GM12865 (cell line): ENCODE measurements around the gene TNNI3.

ENCODE experiments used
- DNase-seq: peaks from one replicate; pipeline ENCODE4 v3.0.0; 2010; ENCODE audit warnings: low read depth
- H3K4me3 ChIP-seq: 2 replicates; pipeline ENCODE4 v1.5.1; 2011; ENCODE audit warnings: mild to moderate bottlenecking, low read depth, low read length, control low read depth
- TF ChIP-seq, protein P1 (sequence below): IDR thresholded peaks from 2 replicates; pipeline ENCODE4 v1.5.1; 2011; ENCODE audit warnings: low read length, control low read depth, low read depth, inconsistent platforms; ENCODE audit not compliant: insufficient read depth; ENCODE audit errors: missing control alignments

Gene TNNI3

DNA sequence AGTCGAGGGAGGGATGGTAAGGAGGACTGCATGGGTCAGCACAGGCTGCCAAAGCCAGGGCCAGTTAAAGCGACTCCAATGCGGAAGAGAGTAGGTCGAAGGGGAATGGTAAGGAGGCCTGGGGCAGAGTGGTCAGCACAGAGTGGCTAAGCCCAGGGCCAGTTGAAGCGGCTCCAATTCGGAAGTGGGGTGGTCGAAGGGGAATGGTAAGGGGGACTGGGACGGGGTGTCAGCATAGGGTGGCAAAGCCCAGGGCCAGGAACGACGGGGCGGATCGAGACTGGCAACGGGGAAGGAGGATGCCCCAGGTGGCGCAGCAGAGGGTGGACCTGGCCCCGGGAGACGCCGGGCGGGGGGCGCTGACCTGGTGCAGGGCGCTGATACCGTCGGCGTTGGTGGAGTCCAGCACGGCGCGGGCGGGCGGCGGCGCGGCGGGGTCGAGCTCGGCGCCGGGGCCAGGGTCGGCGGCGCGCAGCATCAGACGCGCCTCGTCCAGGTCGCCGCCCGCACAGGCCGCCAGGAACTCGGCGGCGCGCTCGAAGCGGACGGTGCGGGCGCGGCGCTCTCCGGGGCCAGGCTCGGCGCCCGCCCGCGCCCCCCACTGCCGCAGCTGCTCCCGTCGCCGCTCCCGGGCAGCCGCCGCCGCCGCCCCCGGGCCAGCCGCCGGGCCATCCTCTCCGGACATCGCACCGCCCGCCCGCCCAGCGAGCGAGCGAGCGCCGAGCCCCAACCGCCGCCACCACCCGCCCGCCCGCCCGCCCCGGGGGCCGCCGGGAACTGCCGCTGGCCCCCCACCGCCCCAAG is 40.5 kb downstream of the TNNI3 start, which contains the start of gene PPP1R12C:
TSS of gene PPP1R12C (minus strand) at position 779 of the 804 bp plus-strand sequence. CDS start at position 685, 94 bp downstream.
- DNase-seq: no peak
- TF ChIP-seq, protein P1, sequence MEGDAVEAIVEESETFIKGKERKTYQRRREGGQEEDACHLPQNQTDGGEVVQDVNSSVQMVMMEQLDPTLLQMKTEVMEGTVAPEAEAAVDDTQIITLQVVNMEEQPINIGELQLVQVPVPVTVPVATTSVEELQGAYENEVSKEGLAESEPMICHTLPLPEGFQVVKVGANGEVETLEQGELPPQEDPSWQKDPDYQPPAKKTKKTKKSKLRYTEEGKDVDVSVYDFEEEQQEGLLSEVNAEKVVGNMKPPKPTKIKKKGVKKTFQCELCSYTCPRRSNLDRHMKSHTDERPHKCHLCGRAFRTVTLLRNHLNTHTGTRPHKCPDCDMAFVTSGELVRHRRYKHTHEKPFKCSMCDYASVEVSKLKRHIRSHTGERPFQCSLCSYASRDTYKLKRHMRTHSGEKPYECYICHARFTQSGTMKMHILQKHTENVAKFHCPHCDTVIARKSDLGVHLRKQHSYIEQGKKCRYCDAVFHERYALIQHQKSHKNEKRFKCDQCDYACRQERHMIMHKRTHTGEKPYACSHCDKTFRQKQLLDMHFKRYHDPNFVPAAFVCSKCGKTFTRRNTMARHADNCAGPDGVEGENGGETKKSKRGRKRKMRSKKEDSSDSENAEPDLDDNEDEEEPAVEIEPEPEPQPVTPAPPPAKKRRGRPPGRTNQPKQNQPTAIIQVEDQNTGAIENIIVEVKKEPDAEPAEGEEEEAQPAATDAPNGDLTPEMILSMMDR: no peak
- peak within 1 kb of the TSS; percentile 98 for H3K4me3 ChIP-seq

DNA sequence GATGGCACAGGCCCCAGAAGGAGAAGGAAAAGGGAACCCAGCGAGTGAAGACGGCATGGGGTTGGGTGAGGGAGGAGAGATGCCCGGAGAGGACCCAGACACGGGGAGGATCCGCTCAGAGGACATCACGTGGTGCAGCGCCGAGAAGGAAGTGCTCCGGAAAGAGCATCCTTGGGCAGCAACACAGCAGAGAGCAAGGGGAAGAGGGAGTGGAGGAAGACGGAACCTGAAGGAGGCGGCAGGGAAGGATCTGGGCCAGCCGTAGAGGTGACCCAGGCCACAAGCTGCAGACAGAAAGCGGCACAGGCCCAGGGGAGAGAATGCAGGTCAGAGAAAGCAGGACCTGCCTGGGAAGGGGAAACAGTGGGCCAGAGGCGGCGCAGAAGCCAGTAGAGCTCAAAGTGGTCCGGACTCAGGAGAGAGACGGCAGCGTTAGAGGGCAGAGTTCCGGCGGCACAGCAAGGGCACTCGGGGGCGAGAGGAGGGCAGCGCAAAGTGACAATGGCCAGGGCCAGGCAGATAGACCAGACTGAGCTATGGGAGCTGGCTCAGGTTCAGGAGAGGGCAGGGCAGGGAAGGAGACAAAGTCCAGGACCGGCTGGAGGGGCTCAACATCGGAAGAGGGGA is 41.2 kb downstream of the TNNI3 start:
- H3K4me3 ChIP-seq: peak overlapping the region; percentile 98
- peak; percentile 68 for DNase-seq
- TF ChIP-seq, protein P1: no peak

DNA sequence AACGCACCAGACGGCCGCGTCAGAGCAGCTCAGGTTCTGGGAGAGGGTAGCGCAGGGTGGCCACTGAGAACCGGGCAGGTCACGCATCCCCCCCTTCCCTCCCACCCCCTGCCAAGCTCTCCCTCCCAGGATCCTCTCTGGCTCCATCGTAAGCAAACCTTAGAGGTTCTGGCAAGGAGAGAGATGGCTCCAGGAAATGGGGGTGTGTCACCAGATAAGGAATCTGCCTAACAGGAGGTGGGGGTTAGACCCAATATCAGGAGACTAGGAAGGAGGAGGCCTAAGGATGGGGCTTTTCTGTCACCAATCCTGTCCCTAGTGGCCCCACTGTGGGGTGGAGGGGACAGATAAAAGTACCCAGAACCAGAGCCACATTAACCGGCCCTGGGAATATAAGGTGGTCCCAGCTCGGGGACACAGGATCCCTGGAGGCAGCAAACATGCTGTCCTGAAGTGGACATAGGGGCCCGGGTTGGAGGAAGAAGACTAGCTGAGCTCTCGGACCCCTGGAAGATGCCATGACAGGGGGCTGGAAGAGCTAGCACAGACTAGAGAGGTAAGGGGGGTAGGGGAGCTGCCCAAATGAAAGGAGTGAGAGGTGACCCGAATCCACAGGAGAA is 42.0 kb downstream of the TNNI3 start:
- peak overlapping the region; percentile 98 for H3K4me3 ChIP-seq
- no peak for DNase-seq
- TF ChIP-seq, protein P1: no peak

DNA sequence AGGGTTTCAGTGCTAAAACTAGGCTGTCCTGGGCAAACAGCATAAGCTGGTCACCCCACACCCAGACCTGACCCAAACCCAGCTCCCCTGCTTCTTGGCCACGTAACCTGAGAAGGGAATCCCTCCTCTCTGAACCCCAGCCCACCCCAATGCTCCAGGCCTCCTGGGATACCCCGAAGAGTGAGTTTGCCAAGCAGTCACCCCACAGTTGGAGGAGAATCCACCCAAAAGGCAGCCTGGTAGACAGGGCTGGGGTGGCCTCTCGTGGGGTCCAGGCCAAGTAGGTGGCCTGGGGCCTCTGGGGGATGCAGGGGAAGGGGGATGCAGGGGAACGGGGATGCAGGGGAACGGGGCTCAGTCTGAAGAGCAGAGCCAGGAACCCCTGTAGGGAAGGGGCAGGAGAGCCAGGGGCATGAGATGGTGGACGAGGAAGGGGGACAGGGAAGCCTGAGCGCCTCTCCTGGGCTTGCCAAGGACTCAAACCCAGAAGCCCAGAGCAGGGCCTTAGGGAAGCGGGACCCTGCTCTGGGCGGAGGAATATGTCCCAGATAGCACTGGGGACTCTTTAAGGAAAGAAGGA is 42.9 kb downstream of the TNNI3 start:
- DNase-seq: no peak
- TF ChIP-seq, protein P1: no peak
- H3K4me3 ChIP-seq: no peak overlapping the region

DNA sequence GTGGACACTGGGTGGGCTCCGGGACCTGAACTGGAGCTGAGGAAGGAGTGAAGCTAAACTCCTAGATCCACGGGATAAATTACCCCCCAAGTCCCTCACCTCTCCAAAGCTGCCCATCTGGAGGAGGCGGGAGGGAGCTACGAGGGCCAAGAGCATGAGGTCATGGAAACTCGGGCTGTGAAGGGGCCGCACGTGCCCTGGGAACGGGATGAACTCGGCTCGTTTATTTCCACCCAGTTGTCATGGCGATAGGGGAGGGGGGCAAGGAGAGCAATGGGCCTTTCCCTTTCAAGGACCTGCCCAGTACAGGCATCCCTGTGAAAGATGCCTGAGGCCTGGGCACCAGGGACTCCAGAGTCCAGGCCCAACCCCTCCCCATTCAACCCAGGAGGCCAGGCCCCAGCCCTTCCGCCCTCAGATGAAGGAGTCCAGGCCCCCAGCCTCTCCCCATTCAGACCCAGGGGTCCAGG is 43.9 kb downstream of the TNNI3 start:
- H3K4me3 ChIP-seq: no peak overlapping the region
- no peak for DNase-seq
- TF ChIP-seq, protein P1: no peak

DNA sequence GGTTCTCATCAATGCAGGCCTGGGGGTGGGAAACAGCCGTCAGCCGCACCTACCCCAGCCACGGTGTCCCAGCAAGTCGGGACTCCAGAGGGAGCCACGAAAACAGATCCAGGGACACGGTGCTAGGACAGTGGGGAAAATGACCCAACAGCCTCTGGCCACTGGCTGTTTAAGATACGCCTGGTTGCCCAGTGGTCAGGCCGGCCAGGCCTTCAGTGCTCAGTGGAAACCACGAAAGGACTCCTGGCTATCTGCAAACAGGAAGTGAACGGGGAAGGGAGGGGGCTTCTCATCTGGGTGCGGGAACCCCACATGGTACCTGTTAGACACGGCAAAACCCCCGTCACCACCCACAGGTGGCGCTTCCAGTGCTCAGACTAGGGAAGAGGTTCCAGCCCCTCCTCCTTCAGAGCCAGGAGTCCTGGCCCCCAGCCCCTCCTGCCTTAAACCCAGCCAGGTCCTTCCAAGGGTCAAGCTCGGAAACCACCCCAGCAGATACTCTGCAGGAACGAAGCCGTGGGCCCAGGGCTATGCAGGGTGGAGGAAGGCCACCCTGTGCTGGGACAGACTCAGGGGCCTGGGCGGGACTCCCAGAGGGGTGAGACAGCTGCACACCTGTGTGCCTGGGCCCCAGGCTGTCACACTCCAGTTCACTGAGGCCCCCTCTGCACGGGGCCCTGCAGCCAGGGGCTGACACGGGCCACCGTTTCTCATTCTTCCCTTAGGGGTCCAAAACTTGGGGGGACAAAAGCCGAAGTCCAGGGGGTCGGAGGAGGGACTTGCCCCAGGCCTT is 44.6 kb downstream of the TNNI3 start:
- no peak overlapping the region for H3K4me3 ChIP-seq
- peak; percentile 58 for DNase-seq
- TF ChIP-seq, protein P1: peak; percentile 18
